GM18505 (cell line): ENCODE data around the gene UCN2.

Source experiments
- ATAC-seq: cut with Tn5 transposase; IDR thresholded peaks from one replicate; pipeline ENCODE4 v1.9.1; 2021; ENCODE audit not compliant: unreplicated experiment
- POLR2A ChIP-seq: IDR thresholded peaks from 4 replicates; pipeline ENCODE4 v1.6.1; 2011; ENCODE audit warnings: borderline replicate concordance; ENCODE audit not compliant: insufficient read depth, insufficient read length; ENCODE audit errors: extremely low read depth

UCN2 gene

DNA sequence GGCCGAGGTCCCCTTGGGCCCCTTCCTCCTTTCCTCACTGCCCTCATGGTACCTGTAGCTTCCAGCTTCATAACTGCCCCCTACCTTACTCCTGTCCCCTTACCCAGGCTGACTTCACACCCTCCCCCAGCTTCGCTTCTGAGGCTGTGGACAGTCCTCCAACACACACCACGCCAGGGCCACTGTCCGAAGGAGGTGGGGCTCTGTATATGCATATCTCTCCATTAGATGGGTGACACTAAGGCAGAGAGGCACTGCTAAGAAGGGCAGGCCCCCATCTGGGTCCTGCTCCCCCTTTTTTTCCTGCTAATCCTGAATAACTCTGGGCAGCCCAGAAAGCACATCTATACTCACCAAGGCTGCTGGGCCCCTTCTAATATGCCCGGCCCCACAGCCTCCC is 32.6 kb upstream of the UCN2 start:
- TF ChIP-seq POLR2A, result no peak
- no peak for ATAC-seq

DNA sequence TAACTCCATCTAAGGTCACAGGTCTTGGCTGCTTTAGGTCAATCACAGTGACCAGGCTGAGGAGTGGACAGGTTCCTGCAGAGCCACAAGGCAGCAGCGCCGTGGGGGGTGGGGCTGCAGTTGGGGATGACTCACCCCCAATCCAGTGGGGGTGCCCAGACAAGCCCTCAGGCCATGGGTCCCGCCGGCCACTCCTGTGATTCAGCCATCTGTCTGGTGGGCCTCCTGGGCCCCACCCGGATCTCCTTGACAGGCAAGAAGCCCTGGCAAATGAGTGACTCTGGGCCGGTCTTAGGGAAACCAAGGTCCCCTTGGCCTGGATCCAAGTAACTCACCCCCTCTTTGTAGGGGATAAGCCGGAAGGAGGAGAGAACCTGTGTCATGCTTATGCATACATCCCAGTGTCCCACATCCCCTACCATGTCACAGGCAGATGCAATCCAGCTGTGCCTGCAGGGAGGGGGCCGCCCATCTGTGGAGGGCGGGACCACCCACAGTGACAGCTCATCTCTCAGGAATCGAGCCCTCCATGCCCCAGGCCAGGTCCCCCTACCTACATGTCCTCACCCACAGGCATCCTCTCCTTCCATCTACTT is 32.0 kb upstream of the UCN2 start:
- no peak for TF ChIP-seq POLR2A
- no peak for ATAC-seq

DNA sequence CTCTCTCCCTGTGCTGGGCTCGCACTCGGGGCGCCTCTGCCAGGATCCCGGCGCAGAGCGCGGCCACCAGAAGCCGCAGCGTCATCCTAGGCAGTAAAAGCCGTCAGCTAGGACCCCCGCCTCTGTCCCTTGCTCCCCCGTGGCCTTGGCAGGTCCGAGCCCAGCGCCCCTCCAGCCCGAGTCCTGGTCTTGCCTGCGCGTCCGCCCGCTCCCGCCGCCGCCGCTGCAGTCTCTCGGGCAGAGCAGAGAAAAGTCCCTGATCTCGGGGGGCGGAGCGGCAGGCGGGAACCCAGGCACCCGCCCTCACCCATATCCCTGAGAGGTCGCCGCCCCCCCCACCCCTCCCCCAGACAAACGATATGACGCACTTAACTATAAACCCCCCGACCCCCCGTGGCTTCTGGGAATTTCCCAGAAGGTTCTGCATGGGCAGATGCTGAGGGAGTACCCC is 31.5 kb upstream of the UCN2 start, which contains the start of gene COL7A1:
Gene COL7A1, minus strand, starts transcription at position 255 of the 451 bp plus-strand sequence. Its CDS starts 170 bp downstream, at position 85.
- no peak for TF ChIP-seq POLR2A
- no peak for ATAC-seq

DNA sequence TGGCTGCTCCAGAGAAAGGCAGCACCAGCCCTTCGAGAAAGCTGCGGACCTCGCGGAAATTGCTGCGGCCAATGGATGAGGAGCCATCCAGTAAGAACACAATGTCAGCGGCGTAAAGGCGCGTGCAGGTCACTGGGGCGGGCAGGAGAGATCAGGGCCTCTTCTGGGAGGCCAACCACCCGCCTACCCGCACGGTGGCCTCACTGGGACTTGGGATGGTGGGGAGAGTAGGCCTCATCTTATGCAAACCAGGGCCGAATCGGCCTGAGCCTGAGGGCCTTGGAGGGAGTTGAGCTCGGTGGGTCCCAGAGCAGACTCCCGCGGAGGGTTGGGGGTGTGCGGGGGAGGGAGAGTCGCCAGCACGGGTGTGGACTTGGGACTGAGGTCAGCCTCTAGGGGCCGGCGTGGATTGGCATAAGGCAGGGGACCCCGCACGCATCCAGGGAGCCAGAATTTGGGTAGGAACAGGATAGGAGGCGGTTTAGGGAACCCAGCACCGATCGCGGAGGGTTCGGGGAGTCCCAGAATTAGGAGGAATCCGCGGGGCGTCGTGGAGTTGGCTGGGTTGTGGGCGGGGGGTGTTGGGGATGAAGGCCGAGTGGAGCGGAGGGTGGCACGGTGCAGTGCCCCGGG is 31.0 kb upstream of the UCN2 start:
- TF ChIP-seq POLR2A, result no peak
- no peak for ATAC-seq

DNA sequence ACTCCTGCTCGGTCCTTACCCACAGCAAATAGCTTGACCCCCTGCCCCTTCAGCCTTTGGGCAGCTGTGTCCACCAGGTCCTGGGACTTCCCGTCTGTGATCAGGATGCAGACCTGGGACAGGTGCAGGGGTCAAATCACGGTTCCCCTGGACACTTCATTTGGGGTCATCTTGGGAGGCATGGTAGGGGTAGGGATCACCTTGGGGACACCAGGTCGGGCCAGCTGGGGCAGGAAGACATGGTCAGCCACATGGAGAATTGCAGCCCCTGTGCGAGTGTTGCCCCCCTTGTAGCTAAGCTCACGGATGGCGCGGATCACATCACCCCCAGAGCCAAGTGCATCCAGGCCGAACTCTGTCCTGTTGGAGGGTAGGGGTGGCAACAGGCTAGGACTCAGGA is 29.8 kb upstream of the UCN2 start:
- no peak for TF ChIP-seq POLR2A
- no peak for ATAC-seq

DNA sequence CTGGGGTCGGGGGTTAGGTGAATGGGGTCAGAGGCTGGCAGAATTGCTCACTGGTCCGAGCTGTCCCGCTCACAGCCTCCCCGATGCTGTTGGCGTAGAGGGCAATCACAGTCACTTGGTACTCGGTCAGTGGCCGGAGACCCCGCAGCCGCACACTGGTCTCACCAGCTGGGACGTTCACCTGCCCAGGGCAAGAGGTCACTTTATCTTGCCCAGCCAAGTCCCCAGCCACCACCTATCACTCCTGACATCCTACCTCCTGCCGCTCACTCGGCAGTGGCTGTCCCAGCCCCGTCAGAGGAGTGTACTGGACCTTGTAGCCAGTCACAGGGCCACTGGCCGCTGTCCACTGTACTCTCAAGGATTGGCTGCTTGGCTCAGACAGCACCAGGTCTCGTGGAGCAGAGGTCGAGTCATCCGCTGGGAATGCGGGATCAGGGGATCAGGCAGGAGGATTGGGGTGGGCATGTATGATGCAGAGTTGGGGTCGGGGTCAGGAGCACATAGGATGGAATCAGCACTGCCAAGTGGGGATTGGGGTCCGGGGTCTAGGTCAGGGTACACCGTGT is 29.0 kb upstream of the UCN2 start:
- no peak for TF ChIP-seq POLR2A
- ATAC-seq, result no peak

DNA sequence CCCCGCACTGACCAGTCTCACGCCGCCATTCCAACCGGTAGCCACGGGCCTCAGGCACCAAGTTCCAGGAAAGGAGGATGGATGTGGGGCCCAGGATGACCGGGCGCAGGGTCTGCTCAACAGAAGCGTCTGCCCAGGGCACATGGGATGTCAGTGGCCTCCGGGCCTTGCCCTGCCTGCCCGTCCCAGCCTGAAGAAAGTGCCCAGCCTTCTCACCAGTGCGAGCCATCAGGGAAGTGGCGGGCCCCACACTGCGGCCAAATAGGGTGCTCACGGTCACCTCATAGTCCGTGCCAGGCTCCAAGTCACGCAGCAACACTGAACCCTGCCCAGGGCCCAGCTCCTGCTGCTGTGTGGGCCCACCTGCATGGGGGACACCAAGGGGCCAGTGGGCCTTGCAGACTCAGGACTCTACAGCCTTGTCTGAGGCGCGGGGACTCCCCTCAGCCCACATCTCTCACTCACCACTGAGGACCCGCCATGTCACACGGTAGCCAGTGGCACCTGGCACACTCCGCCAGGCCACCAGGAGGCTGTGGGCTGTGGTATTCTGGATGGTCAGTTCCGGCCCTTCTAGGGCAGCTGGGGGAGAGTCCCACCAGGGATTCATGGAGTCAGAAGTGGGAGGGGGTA is 28.4 kb upstream of the UCN2 start:
- TF ChIP-seq POLR2A, result no peak
- no peak for ATAC-seq

DNA sequence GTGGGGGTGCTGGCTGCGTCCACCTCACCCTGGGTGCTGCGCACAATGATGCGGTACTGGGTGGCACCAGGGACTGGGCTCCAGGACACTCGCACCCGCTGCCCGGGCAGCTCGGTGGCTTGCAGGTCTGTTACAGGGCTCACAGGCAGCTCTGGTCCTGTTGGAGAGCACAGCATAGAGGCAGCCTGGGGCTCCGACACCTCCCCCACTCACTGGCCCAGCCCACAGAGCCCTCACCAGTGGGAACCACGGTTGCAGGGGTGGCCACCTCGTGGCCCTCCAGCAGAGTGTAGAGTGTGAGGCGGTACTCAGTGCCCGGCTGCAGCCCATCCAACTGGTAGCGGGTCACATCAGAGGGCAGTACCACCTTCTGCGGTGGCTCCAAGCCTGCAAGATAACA is 27.9 kb upstream of the UCN2 start:
- TF ChIP-seq POLR2A, result no peak
- no peak for ATAC-seq

DNA sequence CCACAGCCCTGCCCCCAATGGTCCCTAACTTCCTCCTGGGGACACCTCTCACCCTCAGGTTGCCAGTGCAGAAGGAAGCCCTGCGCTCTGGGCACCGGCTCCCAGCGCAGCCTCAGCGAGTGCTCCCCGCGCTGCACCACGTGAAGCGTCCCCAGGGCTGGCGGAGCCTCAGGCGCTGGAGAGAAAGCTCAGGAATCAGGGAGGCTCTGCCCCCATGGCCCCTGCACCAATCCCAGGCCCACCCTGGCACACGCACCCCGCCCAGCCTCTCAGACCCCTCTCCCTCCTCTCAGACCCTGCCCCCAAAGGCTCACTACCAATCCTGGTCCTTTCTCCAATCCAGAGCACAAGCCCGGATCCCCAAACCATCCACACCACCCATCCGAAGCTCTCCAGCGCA is 24.6 kb upstream of the UCN2 start:
- no peak for ATAC-seq
- no peak for TF ChIP-seq POLR2A

DNA sequence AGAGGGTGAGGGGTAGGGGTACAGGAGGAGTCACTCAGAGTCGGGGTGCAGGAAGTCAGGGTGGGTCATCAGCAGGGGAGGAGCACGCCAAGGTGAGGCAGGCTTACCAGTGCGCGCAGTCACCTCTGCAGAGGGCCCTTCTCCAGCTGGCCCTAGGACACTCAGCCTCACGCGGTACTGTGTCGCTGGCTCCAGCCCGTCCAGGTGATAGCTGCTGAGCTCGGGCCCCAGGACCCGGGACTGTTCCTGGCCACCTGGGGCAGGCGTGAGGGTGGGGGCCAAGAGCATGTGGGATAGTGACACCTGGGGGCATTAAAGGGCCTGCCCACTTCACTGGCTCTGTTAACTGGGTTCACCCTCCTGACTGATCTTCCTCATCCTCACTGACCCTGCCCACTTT is 24.1 kb upstream of the UCN2 start:
- no peak for TF ChIP-seq POLR2A
- ATAC-seq, result no peak

DNA sequence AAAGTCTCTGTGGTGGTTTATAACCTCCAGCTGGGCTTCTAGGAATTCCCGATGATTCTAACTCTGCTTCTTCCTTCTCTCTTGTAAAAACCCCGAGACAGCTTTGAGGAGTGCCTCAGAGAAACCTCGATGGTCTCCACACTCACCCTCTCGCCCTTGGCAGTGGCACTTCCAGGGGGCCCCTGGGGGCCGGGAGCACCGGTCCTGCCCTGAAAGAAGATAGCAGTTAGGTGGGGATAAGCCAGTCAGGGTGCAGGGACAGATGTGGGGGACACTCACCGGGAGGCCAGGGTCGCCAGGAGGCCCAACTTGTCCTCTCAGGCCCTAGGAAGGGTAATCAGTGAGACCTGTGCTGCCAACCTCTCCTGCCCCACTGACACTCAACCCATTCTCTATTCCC is 21.8 kb upstream of the UCN2 start:
- TF ChIP-seq POLR2A, result no peak
- ATAC-seq, result no peak

DNA sequence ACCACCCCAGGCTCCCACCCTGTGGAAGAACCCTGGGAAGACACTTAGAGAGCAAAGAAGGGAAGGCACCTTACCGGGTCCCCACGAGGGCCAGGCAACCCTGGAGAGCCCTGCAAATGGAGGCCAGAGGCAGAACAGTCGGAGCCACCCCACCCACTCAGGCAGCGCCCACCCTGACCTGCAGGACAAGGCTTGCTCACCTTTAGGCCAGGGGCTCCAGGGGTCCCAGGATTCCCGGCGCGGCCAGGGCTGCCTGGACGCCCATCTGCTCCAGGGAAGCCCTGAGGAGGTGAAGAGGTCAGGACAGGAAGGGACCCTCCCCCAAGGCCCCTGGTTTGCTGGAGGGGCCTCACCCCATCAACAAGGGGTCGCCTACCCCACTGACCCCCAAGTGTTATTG is 21.3 kb upstream of the UCN2 start:
- no peak for TF ChIP-seq POLR2A
- ATAC-seq, result no peak

DNA sequence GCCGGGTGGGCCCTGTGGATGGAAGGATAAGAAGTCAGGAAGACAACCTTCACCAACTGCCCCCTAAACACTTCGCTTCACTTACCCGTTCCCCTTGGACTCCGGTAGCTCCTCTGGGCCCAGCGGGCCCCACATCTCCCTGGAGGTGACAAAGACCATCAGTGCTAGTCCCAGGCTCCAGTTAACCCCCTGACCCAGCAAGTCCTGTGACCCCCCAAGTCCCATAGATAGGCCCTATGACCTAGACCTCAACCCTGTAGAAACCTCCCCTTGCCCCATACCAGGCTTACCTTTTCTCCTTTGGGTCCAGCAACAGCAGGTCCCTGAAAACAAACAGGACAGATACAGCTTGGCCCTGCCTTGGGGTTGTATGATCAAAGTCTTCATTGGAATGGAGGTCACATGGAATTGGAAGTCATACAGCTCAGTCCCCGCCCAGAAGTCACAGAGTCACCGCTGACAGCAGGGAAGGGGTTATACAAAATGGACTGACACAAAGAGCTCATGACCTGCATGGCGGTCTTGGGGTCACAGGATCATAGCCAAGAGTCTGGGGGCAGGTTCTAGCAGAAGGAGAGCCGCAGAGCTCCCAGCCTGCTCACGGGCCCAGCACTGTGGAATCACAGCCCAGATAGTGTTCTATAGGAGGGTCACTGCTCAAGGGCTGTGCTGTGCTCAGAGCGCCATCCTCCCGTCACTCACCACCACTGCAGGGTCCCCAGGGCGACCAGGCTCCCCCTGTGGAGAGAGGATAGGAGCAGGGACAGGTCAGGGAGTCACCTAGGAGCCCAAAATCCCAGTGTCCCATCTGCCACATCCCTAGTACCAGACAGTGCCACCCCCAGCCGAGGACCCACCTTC is 18.3 kb upstream of the UCN2 start:
- TF ChIP-seq POLR2A, result no peak
- ATAC-seq, result no peak
